ENCODE results near the gene ADSS1. TPM values are rescaled to one million over a fixed set of nuclear protein-coding genes. Genes with fewer than 3 reads are reported as not detected.

The ADSS1 gene
- total RNA-seq, 1 donor from 2014 or later = 5.5 TPM

- no peak for TF ChIP-seq CTCF (IDR thresholded peaks at IDR 0.05)
- Histone ChIP-seq H3K4me3 (no peak overlapping the region), H3K27me3 (no peaks in the 10 kb centered on the region), H3K4me1 (peaks cover 60% of the 10 kb centered on the region), H3K9me3 (no peaks in the 10 kb centered on the region), H3K36me3 (peaks cover 28% of the 10 kb centered on the region), H3K27ac (no peak overlapping the region)
- no peak for DNase-seq
- intact Hi-C loops (cut with DNase I) = no loop called here
- ATAC-seq = no peak
Measured at GRCh38 chr14:104789752-104790743, 66.0 kb downstream of the ADSS1 start.

- H3K4me1 ChIP-seq = peaks cover 51% of the 10 kb centered on the region
- no peaks in the 10 kb centered on the region for H3K9me3 ChIP-seq
- no peaks in the 10 kb centered on the region for H3K27me3 ChIP-seq
- no peak overlapping the region for H3K27ac ChIP-seq
- H3K36me3 ChIP-seq = peaks cover 28% of the 10 kb centered on the region
- DNase-seq (no peak), ATAC-seq (no peak)
- intact Hi-C loops (cut with DNase I) = no loop called here
- H3K4me3 ChIP-seq = no peak overlapping the region
- TF ChIP-seq CTCF (IDR thresholded peaks at IDR 0.05) = no peak
Measured at GRCh38 chr14:104791425-104791824, 67.4 kb downstream of the ADSS1 start.

- Histone ChIP-seq H3K9me3 (no peaks in the 10 kb centered on the region), H3K4me1 (peaks cover 49% of the 10 kb centered on the region), H3K36me3 (peaks cover 28% of the 10 kb centered on the region), H3K4me3 (no peak overlapping the region), H3K27ac (peak overlapping the region; percentile 32), H3K27me3 (no peaks in the 10 kb centered on the region)
- no peak for TF ChIP-seq CTCF (IDR thresholded peaks at IDR 0.05)
- peak; percentile 92 for DNase-seq
- ATAC-seq = peak; percentile 72
- intact Hi-C loops (cut with DNase I) = no loop called here
Measured at GRCh38 chr14:104792101-104792884, 68.3 kb downstream of the ADSS1 start.

- H3K4me1 ChIP-seq = peaks cover 52% of the 10 kb centered on the region
- peak overlapping the region; percentile 32 for H3K27ac ChIP-seq
- H3K36me3 ChIP-seq = peaks cover 28% of the 10 kb centered on the region
- peak overlapping the region; percentile 79 for H3K4me3 ChIP-seq
- DNase-seq (no peak), ATAC-seq (no peak)
- intact Hi-C loops (cut with DNase I) = no loop called here
- no peaks in the 10 kb centered on the region for H3K9me3 ChIP-seq
- TF ChIP-seq CTCF (IDR thresholded peaks at IDR 0.05) = no peak
- H3K27me3 ChIP-seq = no peaks in the 10 kb centered on the region
Measured at GRCh38 chr14:104792945-104793702, 69.1 kb downstream of the ADSS1 start.

GRCh38 chr14:104793703-104793959 lies 69.6 kb downstream of the ADSS1 start:
- H3K4me1 ChIP-seq = peaks cover 52% of the 10 kb centered on the region
- H3K4me3 ChIP-seq = peak overlapping the region; percentile 79
- ATAC-seq (no peak), DNase-seq (no peak)
- intact Hi-C loops (cut with DNase I) = no loop called here
- no peak for TF ChIP-seq CTCF (IDR thresholded peaks at IDR 0.05)
- peaks cover 28% of the 10 kb centered on the region for H3K36me3 ChIP-seq
- H3K27ac ChIP-seq = no peak overlapping the region
- no peaks in the 10 kb centered on the region for H3K27me3 ChIP-seq
- no peaks in the 10 kb centered on the region for H3K9me3 ChIP-seq

All from upper lobe of right lung (tissue), 1 donor.